Frontal cortex (tissue), 4 donors: Measurements from ENCODE around the gene MSH2. TPM values are rescaled to one million over a fixed set of nuclear protein-coding genes. Genes with fewer than 3 reads are reported as not detected.

Experiments used
- DNase-seq, 2 donors: peaks; one replicate each; pipeline ENCODE4 v3.0.0; 2012; ENCODE audit warnings: low spot score in 2 of 2
- FAIRE-seq: peaks from 2 replicates; lab custom pipeline; 2012; peaks lifted over from hg19 to GRCh38; lab: Jason Lieb, UNC
- small RNA-seq: library from RNA; depleted of rRNA; stranded (forward); fragments of <200 nt; gene quantifications from one replicate; pipeline ENCODE3, GENCODE V24; 2014
- total RNA-seq: library from RNA; depleted of rRNA; stranded (reverse); fragments of >200 nt; gene quantifications from one replicate; pipeline ENCODE4 v1.2.3, GENCODE V29; 2014
- donor health status: control.
- donor health status: control.
- donor health status: control.

The MSH2 gene
- total RNA-seq, 1 donor from 2014 or later, result 89.7 TPM

DNA sequence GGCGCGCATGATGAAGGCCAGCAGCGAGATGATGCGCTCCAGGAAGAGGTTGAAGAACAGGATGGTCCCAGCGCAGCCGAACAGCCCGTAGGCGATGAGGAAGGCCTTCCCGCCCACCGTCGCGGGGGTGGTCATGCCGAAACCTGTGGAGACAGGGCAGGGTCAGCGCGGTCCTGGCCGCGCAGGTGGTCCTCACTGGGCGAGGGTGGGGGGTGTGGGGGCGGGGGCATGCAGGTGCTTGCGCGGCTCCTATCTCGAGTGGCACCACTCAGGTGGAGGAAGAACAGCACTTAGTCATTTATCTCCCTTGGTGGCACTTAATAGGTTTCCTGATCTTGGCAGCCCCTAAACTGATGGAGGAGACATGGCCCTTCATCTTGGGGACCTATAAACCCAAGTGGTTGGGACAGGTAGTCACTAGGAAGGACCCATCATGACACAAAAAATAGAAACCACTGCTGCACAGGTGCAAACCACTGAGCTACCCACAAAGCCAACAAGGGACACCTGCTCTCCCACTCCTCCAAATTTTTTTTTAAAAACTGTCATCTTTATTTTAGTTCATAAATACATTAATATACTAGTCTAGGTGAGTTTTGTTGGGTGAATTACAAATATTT is 118.8 kb downstream of the MSH2 start:
- DNase-seq (no peak), FAIRE-seq (no peak)

DNA sequence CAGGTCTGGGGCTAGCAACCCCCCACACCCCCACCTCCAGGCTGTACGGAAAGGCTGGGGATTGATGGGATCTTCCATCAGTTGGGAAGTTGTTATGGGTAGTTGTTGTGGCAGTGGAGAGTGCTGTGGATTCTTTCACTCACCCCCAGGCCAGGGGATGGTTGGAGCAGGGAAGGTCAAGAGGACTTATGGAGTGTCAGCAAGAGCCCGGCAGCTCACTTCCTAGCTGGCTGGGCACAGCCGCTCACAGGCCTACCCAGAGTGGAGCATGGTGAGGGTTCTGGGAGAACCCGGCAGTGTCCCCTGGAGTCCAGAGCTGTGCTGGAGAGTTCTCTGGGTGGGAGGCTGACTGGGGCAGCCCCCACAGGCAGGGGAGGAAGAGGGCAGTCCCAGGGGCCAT is 122.2 kb downstream of the MSH2 start:
- FAIRE-seq (no peak), DNase-seq (no peak)

DNA sequence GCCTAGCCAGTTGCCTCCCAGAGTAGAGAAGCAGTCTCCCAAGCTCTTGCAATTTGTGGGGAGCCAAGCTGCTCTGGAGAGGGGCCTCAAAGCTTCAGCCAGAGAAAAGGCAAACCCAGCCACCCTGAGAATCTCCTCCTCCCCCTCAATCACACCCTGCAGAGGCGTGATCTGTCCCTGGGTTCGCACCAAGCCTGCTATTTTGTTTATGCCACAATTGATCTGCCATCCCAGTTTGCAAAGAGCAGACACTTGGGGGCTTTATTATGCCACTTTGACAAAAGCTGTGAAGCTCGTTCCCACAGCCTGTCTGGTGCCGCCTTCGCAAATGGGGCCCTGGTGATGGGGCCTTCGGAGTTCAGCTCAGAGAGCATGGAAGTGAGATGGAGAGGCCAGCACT is 125.5 kb downstream of the MSH2 start:
- DNase-seq (no peak), FAIRE-seq (no peak)

DNA sequence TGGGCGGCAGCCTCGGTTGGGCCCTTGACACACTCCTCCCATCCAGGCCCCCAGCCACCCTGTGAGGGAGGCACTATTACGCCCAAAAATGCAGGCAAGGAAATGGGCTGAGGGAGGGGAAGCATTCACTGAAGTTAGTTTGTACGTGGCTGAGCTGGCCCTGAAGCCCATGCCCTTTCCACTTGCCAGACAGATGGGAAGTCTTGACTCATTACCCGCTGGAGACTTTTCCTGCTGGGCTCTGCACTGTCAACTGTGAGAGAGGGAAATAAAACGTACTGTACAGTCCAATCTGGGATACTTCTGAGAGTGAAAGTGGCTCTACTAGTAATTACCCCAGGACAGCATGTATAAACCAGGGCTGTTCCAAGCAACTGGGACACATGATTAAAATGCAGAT is 125.9 kb downstream of the MSH2 start:
- DNase-seq, result no peak
- FAIRE-seq, result no peak

DNA sequence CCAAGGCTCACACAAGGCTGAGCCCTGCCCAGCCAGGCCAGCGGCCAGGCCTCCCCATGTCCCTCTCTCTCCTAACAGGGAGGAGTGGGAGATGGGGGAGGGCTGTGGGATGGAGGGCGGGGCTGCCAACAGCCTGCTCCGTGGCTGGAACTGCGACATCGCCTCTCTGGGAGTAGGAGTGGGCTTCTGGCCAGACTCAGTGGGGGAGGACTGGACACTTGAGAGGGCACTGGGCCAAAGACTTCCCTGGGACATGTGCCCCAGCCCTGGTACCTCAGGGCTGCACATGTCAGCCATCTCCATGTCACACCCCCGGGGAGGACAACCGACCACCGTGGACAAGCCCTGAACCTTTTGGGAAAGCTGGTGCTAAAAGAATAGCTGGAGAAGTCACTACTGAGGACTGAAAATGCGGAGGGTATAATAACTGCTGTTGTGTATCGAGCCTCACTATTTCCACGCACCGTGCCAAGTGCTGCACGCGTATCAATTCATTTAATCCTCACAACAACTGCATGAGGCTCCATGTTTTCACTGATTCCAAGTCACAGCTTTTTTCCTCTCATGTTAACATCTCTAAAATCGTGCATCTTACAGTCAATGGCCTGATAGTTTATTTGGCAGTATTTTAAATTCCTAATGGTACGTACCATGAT is 127.3 kb downstream of the MSH2 start:
- no peak for FAIRE-seq

DNA sequence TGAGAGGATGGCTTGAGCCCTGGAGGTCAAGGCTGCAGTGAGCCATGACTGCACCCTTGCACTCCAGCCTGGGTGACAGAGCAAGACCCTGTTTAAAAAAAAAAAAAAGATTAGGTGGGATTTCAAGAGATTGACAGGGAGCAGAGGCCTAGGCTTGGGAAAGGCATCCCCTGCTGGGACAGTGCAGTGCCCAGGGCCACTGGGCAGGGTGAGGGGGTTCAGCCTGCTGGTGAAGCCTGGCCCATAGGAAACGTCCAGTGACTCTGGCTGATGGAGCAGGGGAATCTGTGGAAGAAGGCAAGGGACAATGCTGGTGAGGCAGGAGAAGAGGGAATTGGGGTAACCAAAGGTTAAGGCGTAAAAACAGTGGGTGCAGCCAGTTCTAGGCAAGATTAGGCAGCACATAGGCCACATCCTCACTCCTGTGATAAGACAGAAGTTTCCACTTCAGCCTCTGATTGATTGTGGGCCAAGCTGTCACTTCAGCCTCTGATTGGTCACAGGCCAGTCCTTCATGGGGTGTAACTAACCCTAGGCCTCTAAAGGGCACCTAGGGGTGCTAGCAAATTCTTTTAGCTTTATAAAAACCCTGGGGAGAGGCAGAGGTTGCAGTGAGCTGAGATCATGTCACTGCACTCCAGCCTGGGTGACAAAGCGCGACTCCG is 128.6 kb downstream of the MSH2 start:
- FAIRE-seq (no peak), DNase-seq (no peak)

More for the DNA sequence above, 127.3 kb downstream of the MSH2 start:
- DNase-seq, result no peak

Small RNA genes within 50 kb of the gene (small RNA-seq; reads per million reads assigned to genes)
- gene MIR559 (0.08 reads per million), gene RF00017 (not detected), gene RN7SKP119 (not detected)

Other genes starting within 250 kb of the MSH2 start
- 0.41 TPM for gene STPG4, start 247.8 kb upstream of the MSH2 start, total RNA-seq
- 934 TPM for gene CALM2, start 226.6 kb upstream of the MSH2 start, total RNA-seq
- gene EPCAM, start 33.8 kb upstream of the MSH2 start, total RNA-seq, result 19.6 TPM
- 1.6 TPM for gene KCNK12, start 167.8 kb downstream of the MSH2 start, total RNA-seq